ENCODE data around the gene TMEM253.

- no peak for TF ChIP-seq CTCF (IDR thresholded peaks at IDR 0.05; ENCODE audit: insufficient read depth, low read depth, low read length)
- TF ChIP-seq EZH2 (IDR thresholded peaks at IDR 0.05; ENCODE audit: insufficient read depth, low read length) = no peak
Observed at GRCh38 chr14:21121122-21121521, 20.3 kb downstream of the TMEM253 start.

Data from astrocyte (in vitro differentiated cells and primary cell).